Measurements from ENCODE around the gene SLTM. TPM values are rescaled to one million over a fixed set of nuclear protein-coding genes. Genes with fewer than 3 reads are reported as not detected.
"Not testable (repeated sequence)": the region's sequence is repeated elsewhere in the genome, so short reads cannot be mapped to it uniquely, and the experiment has no call there.

Gene SLTM
- polyA plus RNA-seq, 3 donors: 26.5 to 105 (median 34.3) TPM

GRCh38 chr15:58862326-58862725 is 71.2 kb downstream of the SLTM start:
- H3K9ac ChIP-seq (ENCODE audit: insufficient read depth, low read length, poor library complexity, severe bottlenecking): no peak overlapping the region
- H3K27ac ChIP-seq (ENCODE audit: low read depth in 1 of 2, low read length in 2 of 2): no peak overlapping the region
- H2AFZ ChIP-seq (ENCODE audit: insufficient read depth, low read depth, low read length, poor library complexity, severe bottlenecking): no peak overlapping the region
- no peak for DNase-seq
- no peaks in the 10 kb centered on the region for H3K36me3 ChIP-seq (replicated peaks in 1 of 2; ENCODE audit: control insufficient read depth in 1 of 2, insufficient read depth in 2 of 2, low read length in 2 of 2)
- no CpG with 5 or more reads among the region's 2 CpGs for whole genome bisulfite sequencing (ENCODE audit: insufficient coverage)
- intact Hi-C loops (cut with micrococcal nuclease): no loop called here
- Mint-ChIP-seq H3K9me3 (peaks cover 0 to 2% (median 0%) of the 10 kb centered on the region in 7 donors), H3K36me3 (peaks cover 0 to 2% of the 10 kb centered on the region in 2 donors), H3K27ac (no peak overlapping the region), H3K27me3 (ENCODE audit: low read depth in 3 of 3) (peaks cover 2 to 13% (median 9%) of the 10 kb centered on the region in 3 donors), H3K4me1 (peaks cover 20% of the 10 kb centered on the region), H3K4me3 (no peak overlapping the region)
- H3K4me3 ChIP-seq (replicated peaks in 1 of 3; ENCODE audit: low read depth in 2 of 3, low read length in 3 of 3): no peak overlapping the region
- H3K4me1 ChIP-seq (ENCODE audit: control insufficient read depth in 1 of 2, insufficient read depth in 2 of 2, low read length in 2 of 2): peaks cover 11 to 12% of the 10 kb centered on the region in 2 donors
- no peak overlapping the region for H3K4me2 ChIP-seq (replicated peaks; ENCODE audit: extremely low read depth, low read length, poor library complexity, severe bottlenecking)
- no peaks in the 10 kb centered on the region for H4K20me1 ChIP-seq (ENCODE audit: insufficient read depth, low read length)
- H3K79me2 ChIP-seq (ENCODE audit: insufficient read depth, low read length): no peaks in the 10 kb centered on the region
- H3K27me3 ChIP-seq (ENCODE audit: control insufficient read depth in 2 of 2, insufficient read depth in 2 of 2, low read length in 2 of 2): peaks cover 0 to 5% of the 10 kb centered on the region in 2 donors
- no peak for TF ChIP-seq CTCF (IDR thresholded peaks at IDR 0.05)
- no peaks in the 10 kb centered on the region for H3K9me3 ChIP-seq (replicated peaks in 1 of 2; ENCODE audit: control insufficient read depth in 1 of 2, insufficient read depth in 1 of 2, low read length in 2 of 2)

GRCh38 chr15:58856621-58857020 is 76.9 kb downstream of the SLTM start:
- H3K4me3 Mint-ChIP-seq; H3K4me3 ChIP-seq (replicated peaks in 1 of 3; ENCODE audit: low read depth in 2 of 3, low read length in 3 of 3); H3K27ac Mint-ChIP-seq; H4K20me1 ChIP-seq (ENCODE audit: insufficient read depth, low read length); H3K9ac ChIP-seq (ENCODE audit: insufficient read depth, low read length, poor library complexity, severe bottlenecking); H3K4me1 ChIP-seq (ENCODE audit: control insufficient read depth in 1 of 2, insufficient read depth in 2 of 2, low read length in 2 of 2); H2AFZ ChIP-seq (ENCODE audit: insufficient read depth, low read depth, low read length, poor library complexity, severe bottlenecking); H3K79me2 ChIP-seq (ENCODE audit: insufficient read depth, low read length); H3K27ac ChIP-seq (ENCODE audit: low read depth in 1 of 2, low read length in 2 of 2); H3K27me3 ChIP-seq (ENCODE audit: control insufficient read depth in 2 of 2, insufficient read depth in 2 of 2, low read length in 2 of 2); H3K9me3 ChIP-seq (replicated peaks in 1 of 2; ENCODE audit: control insufficient read depth in 1 of 2, insufficient read depth in 1 of 2, low read length in 2 of 2); H3K4me2 ChIP-seq (replicated peaks; ENCODE audit: extremely low read depth, low read length, poor library complexity, severe bottlenecking); H3K4me1 Mint-ChIP-seq; H3K27me3 Mint-ChIP-seq (ENCODE audit: low read depth in 3 of 3); intact Hi-C loops (cut with micrococcal nuclease); DNase-seq; H3K9me3 Mint-ChIP-seq: not testable (repeated sequence)
- no CpG with 5 or more reads among the region's 1 CpG for WGBS (ENCODE audit: insufficient coverage)
- peaks cover 6 to 20% of the 10 kb centered on the region in 2 donors for H3K36me3 ChIP-seq (replicated peaks in 1 of 2; ENCODE audit: control insufficient read depth in 1 of 2, insufficient read depth in 2 of 2, low read length in 2 of 2)
- H3K36me3 Mint-ChIP-seq: peaks cover 16 to 37% of the 10 kb centered on the region in 2 donors

Measured in CD14-positive monocyte (primary cell).